Measurements from ENCODE around the gene RTN4R.

DNA sequence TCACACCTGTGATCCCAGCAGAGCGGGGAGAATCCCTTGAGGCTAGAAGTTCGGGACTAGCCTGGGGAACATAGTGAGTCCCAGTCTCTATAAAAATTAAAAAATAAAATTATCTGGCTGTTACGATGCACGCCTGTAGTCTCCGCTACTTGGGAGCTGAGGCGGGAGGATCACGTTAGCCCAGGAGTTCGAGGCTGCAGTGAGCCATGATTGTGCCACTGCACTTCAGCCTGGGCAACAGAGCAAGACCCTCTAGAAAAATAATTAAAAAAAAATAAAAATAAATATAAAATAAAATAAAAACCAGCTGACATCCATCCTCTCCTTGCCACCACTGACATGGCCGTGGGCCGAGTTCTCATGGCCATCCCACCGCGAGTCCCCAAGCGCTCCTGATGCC is 7.7 kb upstream of the RTN4R start:
- TF ChIP-seq, protein P1, sequence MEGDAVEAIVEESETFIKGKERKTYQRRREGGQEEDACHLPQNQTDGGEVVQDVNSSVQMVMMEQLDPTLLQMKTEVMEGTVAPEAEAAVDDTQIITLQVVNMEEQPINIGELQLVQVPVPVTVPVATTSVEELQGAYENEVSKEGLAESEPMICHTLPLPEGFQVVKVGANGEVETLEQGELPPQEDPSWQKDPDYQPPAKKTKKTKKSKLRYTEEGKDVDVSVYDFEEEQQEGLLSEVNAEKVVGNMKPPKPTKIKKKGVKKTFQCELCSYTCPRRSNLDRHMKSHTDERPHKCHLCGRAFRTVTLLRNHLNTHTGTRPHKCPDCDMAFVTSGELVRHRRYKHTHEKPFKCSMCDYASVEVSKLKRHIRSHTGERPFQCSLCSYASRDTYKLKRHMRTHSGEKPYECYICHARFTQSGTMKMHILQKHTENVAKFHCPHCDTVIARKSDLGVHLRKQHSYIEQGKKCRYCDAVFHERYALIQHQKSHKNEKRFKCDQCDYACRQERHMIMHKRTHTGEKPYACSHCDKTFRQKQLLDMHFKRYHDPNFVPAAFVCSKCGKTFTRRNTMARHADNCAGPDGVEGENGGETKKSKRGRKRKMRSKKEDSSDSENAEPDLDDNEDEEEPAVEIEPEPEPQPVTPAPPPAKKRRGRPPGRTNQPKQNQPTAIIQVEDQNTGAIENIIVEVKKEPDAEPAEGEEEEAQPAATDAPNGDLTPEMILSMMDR (conservative IDR thresholded peaks at IDR 0.05; ENCODE audit: low read depth, low read length) = no peak
- TF ChIP-seq EZH2 (IDR thresholded peaks at IDR 0.05; ENCODE audit: low read length, unreplicated experiment) = no peak

Measured in PC-3 (cell line).